ENCODE measurements around the gene RARRES2. TPM values are rescaled to one million over a fixed set of nuclear protein-coding genes. Genes with fewer than 3 reads are reported as not detected.

RARRES2 gene
- total RNA-seq, 1 donor from 2014 or later = 24.9 TPM

GRCh38 chr7:150338166-150338829 is 3.1 kb downstream of the RARRES2 start:
- no peak for DNase-seq (ENCODE audit: low spot score in 2 of 2, unreplicated experiment in 2 of 2)
- no peaks in the 10 kb centered on the region for H3K36me3 Mint-ChIP-seq
- peaks cover 32% of the 10 kb centered on the region for H3K4me1 Mint-ChIP-seq
- TF ChIP-seq, protein P1, sequence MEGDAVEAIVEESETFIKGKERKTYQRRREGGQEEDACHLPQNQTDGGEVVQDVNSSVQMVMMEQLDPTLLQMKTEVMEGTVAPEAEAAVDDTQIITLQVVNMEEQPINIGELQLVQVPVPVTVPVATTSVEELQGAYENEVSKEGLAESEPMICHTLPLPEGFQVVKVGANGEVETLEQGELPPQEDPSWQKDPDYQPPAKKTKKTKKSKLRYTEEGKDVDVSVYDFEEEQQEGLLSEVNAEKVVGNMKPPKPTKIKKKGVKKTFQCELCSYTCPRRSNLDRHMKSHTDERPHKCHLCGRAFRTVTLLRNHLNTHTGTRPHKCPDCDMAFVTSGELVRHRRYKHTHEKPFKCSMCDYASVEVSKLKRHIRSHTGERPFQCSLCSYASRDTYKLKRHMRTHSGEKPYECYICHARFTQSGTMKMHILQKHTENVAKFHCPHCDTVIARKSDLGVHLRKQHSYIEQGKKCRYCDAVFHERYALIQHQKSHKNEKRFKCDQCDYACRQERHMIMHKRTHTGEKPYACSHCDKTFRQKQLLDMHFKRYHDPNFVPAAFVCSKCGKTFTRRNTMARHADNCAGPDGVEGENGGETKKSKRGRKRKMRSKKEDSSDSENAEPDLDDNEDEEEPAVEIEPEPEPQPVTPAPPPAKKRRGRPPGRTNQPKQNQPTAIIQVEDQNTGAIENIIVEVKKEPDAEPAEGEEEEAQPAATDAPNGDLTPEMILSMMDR (IDR thresholded peaks at IDR 0.05; ENCODE audit: unreplicated experiment) = no peak
- peaks cover 36% of the 10 kb centered on the region for H3K27me3 Mint-ChIP-seq (ENCODE audit: low read depth)
- H3K27ac Mint-ChIP-seq = no peak overlapping the region
- no peak overlapping the region for H3K4me3 Mint-ChIP-seq
- H3K9me3 Mint-ChIP-seq = peaks cover 3% of the 10 kb centered on the region

DNA sequence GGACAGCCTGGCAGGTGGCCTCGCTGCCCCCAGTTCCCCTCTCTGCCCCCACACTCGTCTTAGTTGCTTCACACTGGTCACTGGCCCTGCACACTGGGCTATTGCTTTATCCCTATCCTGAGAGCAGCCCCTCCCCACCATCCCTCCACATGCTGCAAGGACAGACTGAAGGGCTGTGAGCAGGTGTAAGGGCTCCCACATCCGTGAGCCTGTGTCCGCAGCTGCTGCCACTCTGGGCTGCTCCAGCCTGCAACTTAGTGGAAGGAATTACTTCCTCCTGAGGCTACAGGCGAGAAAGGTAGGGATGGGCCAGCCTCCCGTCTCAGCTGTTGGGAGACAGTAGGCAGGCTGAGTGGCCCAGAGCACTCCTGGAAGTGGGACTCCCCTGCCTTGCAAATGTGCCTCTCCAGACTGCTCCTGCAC is 3.8 kb downstream of the RARRES2 start:
- H3K9me3 Mint-ChIP-seq = no peaks in the 10 kb centered on the region
- no peaks in the 10 kb centered on the region for H3K36me3 Mint-ChIP-seq
- TF ChIP-seq, protein P1 (IDR thresholded peaks at IDR 0.05; ENCODE audit: unreplicated experiment) = no peak
- peaks cover 32% of the 10 kb centered on the region for H3K4me1 Mint-ChIP-seq
- H3K4me3 Mint-ChIP-seq = no peak overlapping the region
- H3K27me3 Mint-ChIP-seq (ENCODE audit: low read depth) = peaks cover 30% of the 10 kb centered on the region
- H3K27ac Mint-ChIP-seq = no peak overlapping the region
- DNase-seq (ENCODE audit: low spot score in 2 of 2, unreplicated experiment in 2 of 2) = no peak

DNA sequence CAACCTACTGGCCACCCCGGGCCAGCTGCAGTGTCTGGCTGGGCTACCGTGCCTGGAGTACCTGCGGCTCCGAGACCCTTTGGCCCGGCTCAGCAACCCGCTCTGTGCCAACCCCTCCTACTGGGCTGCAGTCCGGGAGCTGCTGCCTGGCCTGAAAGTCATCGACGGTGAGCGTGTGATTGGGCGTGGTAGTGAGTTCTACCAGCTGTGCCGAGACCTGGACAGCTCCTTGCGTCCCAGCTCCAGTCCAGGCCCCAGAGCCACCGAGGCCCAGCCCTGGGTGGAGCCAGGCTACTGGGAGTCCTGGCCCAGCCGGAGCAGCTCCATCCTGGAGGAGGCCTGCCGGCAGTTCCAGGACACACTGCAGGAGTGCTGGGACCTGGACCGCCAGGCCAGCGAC is 4.2 kb downstream of the RARRES2 start:
- Mint-ChIP-seq H3K27me3 (ENCODE audit: low read depth) (peaks cover 25% of the 10 kb centered on the region), H3K36me3 (no peaks in the 10 kb centered on the region), H3K4me1 (peaks cover 30% of the 10 kb centered on the region), H3K27ac (no peak overlapping the region), H3K9me3 (no peaks in the 10 kb centered on the region), H3K4me3 (no peak overlapping the region)
- DNase-seq (ENCODE audit: low spot score in 2 of 2, unreplicated experiment in 2 of 2) = no peak
- TF ChIP-seq, protein P1 (IDR thresholded peaks at IDR 0.05; ENCODE audit: unreplicated experiment) = no peak

GRCh38 chr7:150336746-150337145 is 4.7 kb downstream of the RARRES2 start:
- Mint-ChIP-seq H3K27me3 (ENCODE audit: low read depth) (peaks cover 21% of the 10 kb centered on the region), H3K9me3 (no peaks in the 10 kb centered on the region), H3K4me1 (peaks cover 26% of the 10 kb centered on the region), H3K27ac (no peak overlapping the region), H3K4me3 (no peak overlapping the region), H3K36me3 (no peaks in the 10 kb centered on the region)
- TF ChIP-seq, protein P1 (IDR thresholded peaks at IDR 0.05; ENCODE audit: unreplicated experiment) = no peak
- no peak for DNase-seq (ENCODE audit: low spot score in 2 of 2, unreplicated experiment in 2 of 2)

DNA sequence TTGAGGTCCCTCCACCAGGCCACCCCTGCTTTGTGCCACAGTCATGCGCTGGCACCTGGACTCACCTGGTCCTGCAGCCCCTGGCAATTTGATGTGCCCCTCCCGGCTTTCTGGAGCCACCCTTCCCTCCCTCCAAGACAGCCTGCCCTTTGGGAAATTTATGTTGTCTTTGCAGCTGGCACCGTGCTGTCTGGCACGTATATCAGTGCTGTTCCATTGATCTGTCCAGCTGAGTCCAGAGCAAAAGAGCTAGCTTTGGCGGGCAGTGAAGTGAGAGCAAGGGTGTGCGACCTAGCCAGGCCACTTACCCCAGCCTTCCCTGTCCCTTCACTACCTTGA is 5.7 kb downstream of the RARRES2 start:
- H3K36me3 Mint-ChIP-seq = no peaks in the 10 kb centered on the region
- H3K27me3 Mint-ChIP-seq (ENCODE audit: low read depth) = peaks cover 14% of the 10 kb centered on the region
- no peak overlapping the region for H3K27ac Mint-ChIP-seq
- no peak for DNase-seq (ENCODE audit: low spot score in 2 of 2, unreplicated experiment in 2 of 2)
- TF ChIP-seq, protein P1 (IDR thresholded peaks at IDR 0.05; ENCODE audit: unreplicated experiment) = no peak
- H3K4me1 Mint-ChIP-seq = peaks cover 23% of the 10 kb centered on the region
- H3K9me3 Mint-ChIP-seq = no peaks in the 10 kb centered on the region
- no peak overlapping the region for H3K4me3 Mint-ChIP-seq

All from mesothelial cell of epicardium (in vitro differentiated cells).